Muscle of arm (tissue), 14 donors: Measurements from ENCODE around the gene FGF10. TPM values are rescaled to one million over a fixed set of nuclear protein-coding genes. Genes with fewer than 3 reads are reported as not detected.
A peak's percentile ranks its signal among the peaks of the same experiment; 100 is the strongest.

Experiments used
- DNase-seq: peaks from one replicate; pipeline ENCODE4 v3.0.0-alpha.2; 2013
- long read RNA-seq, 11 donors: transcript quantifications; one replicate each; lab custom pipeline, GENCODE V29; 2026
- polyA plus RNA-seq, 12 donors: library from polyadenylated mRNA; unstranded; fragments of 120-200 nt; gene quantifications; one replicate each; pipeline ENCODE4 v1.2.1, GENCODE V29; 2013; ENCODE audit not compliant: insufficient read length in 12 of 12

Gene FGF10
- 10 to 100 TPM in 2 of 12 donors, 1 to 10 TPM in 8, not detected in 2; 2.8 to 12.1 (median 5.5) TPM for polyA plus RNA-seq
- long read RNA-seq, donor 1 = 0 reads
- long read RNA-seq, donor 2, partial matches to known transcripts = 0 of 4 reads
- long read RNA-seq, donor 2, other reads (novel, unspliced or antisense) = 0 of 4 reads
- long read RNA-seq, donor 3, partial matches to known transcripts = 0 of 1 reads
- long read RNA-seq, donor 3, other reads (novel, unspliced or antisense) = 0 of 1 reads
- long read RNA-seq, donor 4 = 0 reads
- long read RNA-seq, donor 5 = 0 reads
- long read RNA-seq, donor 6 = 0 reads
- long read RNA-seq, donor 7, partial matches to known transcripts = 0 of 1 reads
- long read RNA-seq, donor 7, other reads (novel, unspliced or antisense) = 0 of 1 reads
- long read RNA-seq, donor 8, partial matches to known transcripts = 0 of 3 reads
- long read RNA-seq, donor 8, other reads (novel, unspliced or antisense) = 0 of 3 reads
- long read RNA-seq, donor 9, partial matches to known transcripts = 0 of 2 reads
- long read RNA-seq, donor 9, other reads (novel, unspliced or antisense) = 0 of 2 reads
- long read RNA-seq, donor 10, partial matches to known transcripts = 0 of 1 reads
- long read RNA-seq, donor 10, other reads (novel, unspliced or antisense) = 0 of 1 reads
- long read RNA-seq, donor 11 = 0 reads

- peak; percentile 76 for DNase-seq
Measured at GRCh38 chr5:44389090-44389822, at the start of gene FGF10. TSS of gene FGF10 (minus strand) at chr5:44389420. CDS start at chr5:44388682, 738 bp downstream.

DNA sequence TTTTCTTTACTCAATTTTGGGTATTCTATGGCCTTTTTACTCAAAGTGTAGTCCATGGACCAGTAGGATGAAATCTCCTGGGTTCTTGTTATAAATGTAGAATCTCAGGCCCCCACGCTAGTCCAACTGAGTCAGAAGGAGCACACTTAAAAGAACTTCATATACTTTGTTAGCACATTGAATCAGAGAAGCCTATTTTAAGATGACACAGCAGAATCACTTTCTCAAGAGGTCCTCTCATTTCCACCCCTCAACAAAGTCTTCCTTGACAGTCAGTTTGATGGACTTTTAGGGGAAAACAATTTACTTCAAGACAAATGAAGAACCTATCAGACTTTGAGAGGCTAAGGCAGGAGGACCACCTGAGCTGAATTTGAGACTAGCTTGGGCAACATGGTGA is 37.7 kb upstream of the FGF10 start:
- no peak for DNase-seq

- DNase-seq = peak; percentile 35
Measured at GRCh38 chr5:44412286-44412685, 23.1 kb upstream of the FGF10 start.

- DNase-seq = no peak
Measured at GRCh38 chr5:44402084-44402483, 12.9 kb upstream of the FGF10 start.

- no peak for DNase-seq
Measured at GRCh38 chr5:44401611-44402010, 12.4 kb upstream of the FGF10 start.

GRCh38 chr5:44398382-44398781 is 9.2 kb upstream of the FGF10 start:
- DNase-seq = no peak

GRCh38 chr5:44396312-44396711 is 7.1 kb upstream of the FGF10 start:
- DNase-seq = no peak

DNA sequence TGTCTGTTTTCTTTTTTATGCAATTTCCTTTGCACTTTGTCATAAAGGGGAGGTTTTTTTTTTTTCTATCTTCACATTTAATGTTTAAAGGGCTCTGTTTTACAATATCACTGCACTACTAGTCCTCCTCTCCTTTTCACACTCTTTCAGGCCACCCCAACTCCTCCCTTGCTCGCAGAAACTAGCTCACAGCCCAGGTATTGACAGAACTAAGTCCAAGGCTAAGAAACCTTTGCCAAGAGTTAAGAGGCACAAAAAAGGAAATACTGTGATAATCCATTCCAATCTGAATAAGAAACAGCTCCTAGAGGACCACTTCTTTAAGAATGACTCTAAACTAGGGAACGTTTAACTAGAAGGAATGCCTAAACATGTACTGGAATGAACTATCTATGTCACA is 1.1 kb upstream of the FGF10 start:
- peak; percentile 8 for DNase-seq

DNA sequence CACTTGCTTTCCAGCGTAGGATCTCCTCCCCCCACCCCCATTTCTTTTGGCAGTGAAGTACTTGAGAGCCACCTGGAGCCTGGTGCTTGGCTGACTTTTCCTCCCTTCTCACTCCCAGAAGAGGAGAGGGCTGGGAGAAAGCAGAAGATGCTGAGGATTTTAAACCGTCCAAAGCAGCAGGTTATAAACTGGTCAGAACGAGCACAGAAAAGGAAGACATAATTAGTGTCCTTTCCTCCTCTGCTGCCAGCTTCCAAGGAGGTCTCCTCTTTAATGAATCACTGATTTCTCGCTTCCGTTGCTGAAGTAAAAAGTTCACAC is 563 bp upstream of the FGF10 start:
- no peak for DNase-seq

GRCh38 chr5:44388321-44389089 is 715 bp downstream of the FGF10 start:
- DNase-seq = peak; percentile 44

DNA sequence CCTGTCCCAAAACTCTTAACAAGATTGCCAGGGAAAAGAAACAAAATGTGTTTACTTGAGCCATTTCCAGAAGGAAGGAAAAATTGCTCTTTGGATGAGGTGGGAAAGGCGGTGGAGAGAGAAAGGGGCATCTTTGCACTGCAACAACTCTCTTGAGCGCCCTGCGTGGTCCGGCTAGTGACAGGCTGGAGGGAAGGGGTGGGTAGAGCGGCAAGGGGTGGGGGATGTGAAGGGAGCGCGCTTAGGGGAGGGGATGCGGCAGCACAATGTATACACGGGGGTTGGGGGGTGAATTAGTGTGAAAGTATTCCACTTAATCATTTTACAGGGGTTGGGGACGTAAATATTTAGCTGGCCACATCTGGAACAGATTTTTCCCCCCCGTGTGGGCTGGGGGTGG is 1.3 kb downstream of the FGF10 start:
- DNase-seq = peak; percentile 34

- DNase-seq = peak; percentile 61
Measured at GRCh38 chr5:44387406-44387805, 1.8 kb downstream of the FGF10 start.

DNA sequence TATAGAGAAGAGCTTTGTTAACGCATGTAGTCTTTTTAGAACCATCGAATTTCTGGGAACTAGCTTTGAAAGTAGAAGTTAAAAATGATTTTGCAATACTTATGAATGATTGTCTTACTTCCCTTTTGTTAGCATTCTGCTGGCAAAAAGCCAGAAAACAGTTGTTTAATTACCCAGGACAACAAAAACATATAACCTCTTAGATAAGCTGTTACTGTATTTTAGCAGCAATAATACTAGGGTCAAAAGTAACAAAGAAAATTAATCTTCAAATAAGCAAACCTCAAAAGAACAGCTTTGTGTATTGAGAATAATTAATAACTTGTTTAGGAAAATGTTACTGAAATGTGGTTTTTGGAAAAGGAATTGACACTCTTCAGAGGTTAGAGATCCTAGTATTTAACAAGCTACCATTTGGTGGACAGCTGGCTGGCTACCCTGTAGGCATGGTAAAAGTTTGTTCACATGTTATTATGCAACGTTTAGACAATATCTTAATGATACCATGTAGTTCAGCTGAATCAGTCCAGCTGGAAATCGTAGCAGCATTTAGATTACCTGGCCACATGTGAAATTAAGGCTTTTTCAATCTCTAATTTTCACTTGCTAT is 3.8 kb downstream of the FGF10 start:
- peak; percentile 19 for DNase-seq

DNA sequence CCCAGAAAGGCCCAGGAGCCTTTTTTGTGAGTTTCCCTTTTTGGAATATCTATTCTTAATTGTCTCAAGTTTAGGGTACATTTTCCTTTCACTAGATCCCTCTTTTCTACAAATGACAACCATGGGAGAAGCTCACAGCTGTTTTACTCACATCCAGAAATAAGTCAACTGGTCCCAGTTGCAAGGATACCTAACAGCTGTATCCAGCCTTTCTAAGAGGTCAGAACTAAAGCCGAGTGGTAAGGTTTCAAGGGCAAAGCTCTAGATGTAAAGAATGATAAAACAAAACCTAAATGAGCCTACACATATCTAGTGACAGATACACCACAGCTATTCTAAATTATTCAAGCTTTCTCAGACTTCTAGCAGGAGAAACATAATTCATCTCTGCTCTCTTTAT is 4.4 kb downstream of the FGF10 start:
- peak; percentile 3 for DNase-seq

DNA sequence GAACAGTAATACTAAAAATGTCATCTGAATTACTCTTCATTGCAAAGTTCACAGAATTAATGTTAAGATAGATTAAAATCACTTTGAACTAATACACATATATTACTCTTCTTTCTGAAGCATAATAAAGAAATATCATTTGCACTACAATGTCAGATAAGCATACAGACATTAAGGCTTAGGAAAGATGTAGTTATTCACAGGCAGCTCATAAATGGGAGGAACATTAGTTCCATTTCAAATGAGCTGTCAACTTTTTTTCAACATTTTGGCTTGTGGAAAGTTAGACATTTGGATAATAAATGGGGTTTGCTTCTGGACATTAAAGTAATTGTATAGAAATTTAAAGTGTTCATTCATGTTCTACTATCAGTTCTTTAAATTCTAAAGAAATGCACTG is 6.3 kb downstream of the FGF10 start:
- DNase-seq = no peak

DNA sequence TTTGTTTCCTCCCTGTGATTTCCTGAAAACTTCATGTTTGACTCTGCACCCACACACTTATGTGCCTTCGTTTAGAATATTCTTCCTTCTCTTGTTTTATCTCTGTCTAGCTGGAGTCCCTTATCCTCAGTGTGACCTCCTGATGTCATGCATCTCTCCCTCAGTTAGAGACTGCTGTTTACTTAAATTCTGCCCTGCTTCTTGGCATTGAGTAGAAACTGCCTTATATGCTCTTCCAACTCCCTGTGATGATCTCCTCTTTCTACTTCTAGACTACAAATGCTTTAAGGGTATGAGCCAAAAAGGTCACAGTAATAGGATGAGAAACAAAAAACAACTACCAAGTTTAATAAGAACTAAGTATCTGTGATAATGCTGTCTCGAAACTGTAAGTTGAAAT is 12.2 kb downstream of the FGF10 start:
- DNase-seq = no peak

DNA sequence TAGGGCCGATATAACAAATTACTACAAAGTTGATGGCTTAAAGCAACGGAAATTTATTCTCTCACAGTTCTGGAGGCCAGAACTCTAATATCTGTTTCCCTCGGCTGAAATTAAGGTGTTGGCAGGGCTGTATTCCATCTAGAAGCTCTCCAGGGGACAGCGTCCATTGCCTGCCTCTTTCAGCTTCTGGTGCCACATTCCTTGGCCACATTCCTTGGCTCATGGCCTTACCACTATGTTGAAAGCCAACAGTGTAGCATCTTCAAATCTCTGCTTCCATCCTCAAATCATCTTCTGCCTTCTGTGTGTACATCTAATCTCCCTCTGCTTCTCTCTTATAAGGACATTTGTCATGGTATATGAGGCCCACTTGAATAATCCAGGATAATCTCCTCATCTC is 17.2 kb downstream of the FGF10 start:
- DNase-seq = no peak

GRCh38 chr5:44367203-44367602 is 22.0 kb downstream of the FGF10 start:
- no peak for DNase-seq

- no peak for DNase-seq
Measured at GRCh38 chr5:44365345-44365744, 23.9 kb downstream of the FGF10 start.

- no peak for DNase-seq
Measured at GRCh38 chr5:44364097-44364496, 25.1 kb downstream of the FGF10 start.

DNA sequence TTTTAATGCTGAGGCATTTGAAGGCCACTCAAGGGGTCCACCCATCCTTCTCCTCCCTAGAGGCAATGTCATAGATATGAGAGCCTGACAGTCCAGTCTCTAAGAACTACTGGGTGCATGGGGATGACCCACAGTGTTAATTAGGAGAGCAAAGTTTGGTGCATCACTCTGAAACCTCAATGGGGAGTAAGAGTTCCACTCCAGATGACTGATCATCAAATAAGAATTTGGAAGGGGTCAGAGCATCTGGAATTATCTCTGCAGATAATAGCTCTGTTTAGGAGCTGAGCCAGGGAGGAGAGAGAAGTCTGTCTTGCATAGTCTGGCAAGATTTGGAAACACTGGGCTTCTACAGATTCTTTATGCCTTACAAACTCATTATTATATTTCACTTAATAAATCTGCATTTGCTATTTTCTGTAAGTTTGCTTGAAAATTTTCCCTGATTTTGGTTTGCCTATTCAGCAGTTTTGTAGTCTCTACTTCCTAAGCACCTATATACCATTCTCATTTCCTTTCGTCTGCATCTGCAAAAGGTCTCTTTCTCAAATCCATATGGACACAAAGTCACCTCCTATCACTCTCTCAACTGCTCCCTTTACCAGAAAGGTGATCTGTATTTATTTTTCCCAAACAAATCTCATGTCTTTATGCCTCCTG is 27.7 kb downstream of the FGF10 start:
- DNase-seq = peak; percentile 7
